Measurements from ENCODE around the gene TAS1R2.

GRCh38 chr1:18903291-18903756, 43.9 kb upstream of the TAS1R2 start:
- no peak for TF ChIP-seq CTCF (conservative IDR thresholded peaks at IDR 0.05; ENCODE audit: low read depth, low read length)
- no peak for TF ChIP-seq RAD21 (IDR thresholded peaks at IDR 0.05; ENCODE audit: low read length)
- TF ChIP-seq POLR2A (IDR thresholded peaks at IDR 0.05; ENCODE audit: low read depth, low read length) = no peak
- no peak for TF ChIP-seq CEBPB (IDR thresholded peaks at IDR 0.05; ENCODE audit: low read depth, low read length)
- no peak for TF ChIP-seq RFX5 (IDR thresholded peaks at IDR 0.05; ENCODE audit: low read depth, low read length)
